Gastroesophageal sphincter (tissue), 4 donors: Measurements from ENCODE around the gene AZGP1. TPM values are rescaled to one million over a fixed set of nuclear protein-coding genes. Genes with fewer than 3 reads are reported as not detected.

Source experiments
- ATAC-seq: fragments of 150-250 bp; one replicate; pipeline ENCODE4 v1.9.1; 2016; ENCODE audit warnings: mild to moderate bottlenecking, moderate library complexity
- H3K27ac ChIP-seq, 4 donors: fragments of 200-600 bp; sonication (generic) in 3 of 4; 1 replicate in 3 of 4; 2 replicates in 1 of 4; pipeline ENCODE4 v1.5.1; 2016 to 2019
- H3K27me3 ChIP-seq: fragments of 200-600 bp; sonication (generic); one replicate; pipeline ENCODE4 v1.5.1; 2019
- H3K36me3 ChIP-seq, 2 donors: fragments of 200-600 bp; sonication (generic); one replicate each; pipeline ENCODE4 v1.5.1; 2019; ENCODE audit warnings: control low read depth in 1 of 2
- H3K4me1 ChIP-seq, 3 donors: fragments of 200-600 bp; sonication (generic); 1 replicate in 2 of 3; 2 replicates in 1 of 3; pipeline ENCODE4 v1.5.1; 2016 to 2019; ENCODE audit warnings: control low read depth in 2 of 3
- H3K4me3 ChIP-seq, 2 donors: fragments of 200-600 bp; sonication (generic); one replicate each; pipeline ENCODE4 v1.5.1; 2019; ENCODE audit warnings: mild to moderate bottlenecking in 1 of 2, moderate library complexity in 1 of 2
- H3K9me3 ChIP-seq, 3 donors: fragments of 200-600 bp; sonication (generic); one replicate each; pipeline ENCODE4 v1.5.1; 2017 to 2019; ENCODE audit warnings: control low read depth in 2 of 3
- EP300 ChIP-seq: sonication (generic); formaldehyde crosslinking; IDR thresholded peaks from one replicate; pipeline ENCODE4 v1.6.1; 2017; ENCODE audit warnings: antibody characterized with exemption, mild to moderate bottlenecking
- POLR2A ChIP-seq, 2 donors: fragments of 450-650 bp; IDR thresholded peaks; one replicate each; pipeline ENCODE4 v1.6.1; 2017; ENCODE audit warnings: antibody characterized with exemption in 2 of 2, mild to moderate bottlenecking in 2 of 2, moderate library complexity in 1 of 2
- POLR2AphosphoS5 ChIP-seq: sonication (generic); formaldehyde crosslinking; IDR thresholded peaks from one replicate; pipeline ENCODE4 v1.6.1; 2017; ENCODE audit warnings: antibody characterized with exemption
- WGBS, 2 donors: methylation state at CpG; one replicate each; pipeline ENCODE4 v1.1.5; 2018; ENCODE audit warnings: low coverage in 1 of 2; 5-methylcytosine and 5-hydroxymethylcytosine counted together
- small RNA-seq, 4 donors: library from RNA; depleted of rRNA; stranded (forward); fragments of <200 nt; gene quantifications; one replicate each; pipeline ENCODE3, GENCODE V24; 2016
- total RNA-seq, 4 donors: library from RNA; depleted of rRNA; stranded (reverse); fragments of >200 nt; gene quantifications; one replicate each; pipeline ENCODE4 v1.1.0, GENCODE V29; 2016
- TF ChIP-seq, protein P1 (sequence below), 4 experiments: fragments of 200-600 bp in 2 of 4; fragments of 450-650 bp in 2 of 4; sonication (generic) in 1 of 4; IDR thresholded peaks; one replicate each; pipeline ENCODE4 v1.5.1; 2017 to 2019; ENCODE audit warnings: antibody characterized with exemption in 4 of 4, mild to moderate bottlenecking in 2 of 4, moderate library complexity in 2 of 4

The AZGP1 gene
- total RNA-seq, 4 donors from 2014 or later: 1.5 to 128 (median 4.5) TPM

- no peak for ATAC-seq
- Histone ChIP-seq H3K27me3 (peaks cover under 1% of the 10 kb centered on the region), H3K4me3 (no peak overlapping the region), H3K9me3 (no peaks in the 10 kb centered on the region), H3K4me1 (peaks cover 1 to 19% (median 1%) of the 10 kb centered on the region in 3 donors), H3K36me3 (peaks cover 0 to 8% of the 10 kb centered on the region in 2 donors), H3K27ac (no peak overlapping the region)
- WGBS, 2 donors: 90 to 96% methylated on average over 2 to 3 of the region's 3 CpGs
- no peak for TF ChIP-seq EP300
- TF ChIP-seq POLR2AphosphoS5: no peak
- no peak for TF ChIP-seq POLR2A (IDR thresholded peaks at IDR 0.05)
- TF ChIP-seq, protein P1, sequence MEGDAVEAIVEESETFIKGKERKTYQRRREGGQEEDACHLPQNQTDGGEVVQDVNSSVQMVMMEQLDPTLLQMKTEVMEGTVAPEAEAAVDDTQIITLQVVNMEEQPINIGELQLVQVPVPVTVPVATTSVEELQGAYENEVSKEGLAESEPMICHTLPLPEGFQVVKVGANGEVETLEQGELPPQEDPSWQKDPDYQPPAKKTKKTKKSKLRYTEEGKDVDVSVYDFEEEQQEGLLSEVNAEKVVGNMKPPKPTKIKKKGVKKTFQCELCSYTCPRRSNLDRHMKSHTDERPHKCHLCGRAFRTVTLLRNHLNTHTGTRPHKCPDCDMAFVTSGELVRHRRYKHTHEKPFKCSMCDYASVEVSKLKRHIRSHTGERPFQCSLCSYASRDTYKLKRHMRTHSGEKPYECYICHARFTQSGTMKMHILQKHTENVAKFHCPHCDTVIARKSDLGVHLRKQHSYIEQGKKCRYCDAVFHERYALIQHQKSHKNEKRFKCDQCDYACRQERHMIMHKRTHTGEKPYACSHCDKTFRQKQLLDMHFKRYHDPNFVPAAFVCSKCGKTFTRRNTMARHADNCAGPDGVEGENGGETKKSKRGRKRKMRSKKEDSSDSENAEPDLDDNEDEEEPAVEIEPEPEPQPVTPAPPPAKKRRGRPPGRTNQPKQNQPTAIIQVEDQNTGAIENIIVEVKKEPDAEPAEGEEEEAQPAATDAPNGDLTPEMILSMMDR (IDR thresholded peaks at IDR 0.05): no peak
Measured at GRCh38 chr7:99923200-99923599, 52.6 kb downstream of the AZGP1 start.

GRCh38 chr7:99920149-99920548 is 55.7 kb downstream of the AZGP1 start:
- no peaks in the 10 kb centered on the region for H3K27me3 ChIP-seq
- peaks cover 14 to 49% (median 18%) of the 10 kb centered on the region in 3 donors for H3K4me1 ChIP-seq
- TF ChIP-seq, protein P1 (IDR thresholded peaks at IDR 0.05): no peak
- TF ChIP-seq POLR2AphosphoS5: no peak
- TF ChIP-seq POLR2A (IDR thresholded peaks at IDR 0.05): no peak
- TF ChIP-seq EP300: no peak
- peak overlapping the region; percentile 78 to 98 (median 93) for H3K27ac ChIP-seq
- whole genome bisulfite sequencing, 2 donors: 86 to 90% methylated on average over 3 of the region's 3 CpGs
- H3K4me3 ChIP-seq: peak overlapping the region; percentile 54 to 86
- H3K36me3 ChIP-seq: peaks cover 0 to 30% of the 10 kb centered on the region in 2 donors
- H3K9me3 ChIP-seq: no peaks in the 10 kb centered on the region
- ATAC-seq: no peak

GRCh38 chr7:99919814-99920112 is 56.1 kb downstream of the AZGP1 start:
- H3K36me3 ChIP-seq: peaks cover 0 to 34% of the 10 kb centered on the region in 2 donors
- H3K4me1 ChIP-seq: peaks cover 14 to 53% (median 18%) of the 10 kb centered on the region in 3 donors
- no peaks in the 10 kb centered on the region for H3K27me3 ChIP-seq
- peak overlapping the region; percentile 54 to 86 for H3K4me3 ChIP-seq
- 24% methylated on average over 3 of the region's 4 CpGs; no CpG with 5 or more reads in 1 of the 2 donors for WGBS, 2 donors
- no peak for ATAC-seq
- peak overlapping the region; percentile 78 to 98 (median 93) for H3K27ac ChIP-seq
- no peak for TF ChIP-seq POLR2A (IDR thresholded peaks at IDR 0.05)
- TF ChIP-seq, protein P1 (IDR thresholded peaks at IDR 0.05): no peak
- no peak for TF ChIP-seq EP300
- no peak for TF ChIP-seq POLR2AphosphoS5
- H3K9me3 ChIP-seq: no peaks in the 10 kb centered on the region

- H3K27ac ChIP-seq: peak within 1 kb of the TSS; percentile 78 to 98 (median 93)
- WGBS, 2 donors: 3% methylated on average over 5 of the region's 81 CpGs; no CpG with 5 or more reads in 1 of the 2 donors
- peak; percentile 96 for TF ChIP-seq POLR2AphosphoS5
- no peak for TF ChIP-seq EP300
- TF ChIP-seq, protein P1 (IDR thresholded peaks at IDR 0.05): peak in 1 of 4 experiments; percentile 48
- TF ChIP-seq POLR2A (IDR thresholded peaks at IDR 0.05): peak; percentile 85 to 91
- peaks cover 14 to 59% (median 18%) of the 10 kb centered on the region in 3 donors for H3K4me1 ChIP-seq
- H3K4me3 ChIP-seq: peak within 1 kb of the TSS; percentile 54 to 86
- ATAC-seq: peak; percentile 99
- H3K36me3 ChIP-seq: peaks cover 0 to 39% of the 10 kb centered on the region in 2 donors
- H3K9me3 ChIP-seq: no peaks in the 10 kb centered on the region
- H3K27me3 ChIP-seq: no peaks in the 10 kb centered on the region
Measured at GRCh38 chr7:99918959-99919813, 56.6 kb downstream of the AZGP1 start, which contains the start of gene TRIM4. TSS of gene TRIM4 (minus strand) at chr7:99919530. CDS start at chr7:99919401, 129 bp downstream.

Small RNA genes lying within 50 kb of the gene (small RNA-seq; reads per million reads assigned to genes)
- gene RF00019: 0 reads per million in 4 donors
- gene RF00561: 0 reads per million in 4 donors

Other genes with a start within 250 kb of the AZGP1 start
- gene CYP3A7, start 240.8 kb downstream of the AZGP1 start, total RNA-seq: not detected
- not detected for gene CYP3A4, start 191.8 kb downstream of the AZGP1 start, total RNA-seq
- gene CYP3A43, start 148.0 kb downstream of the AZGP1 start, total RNA-seq: not detected
- gene OR2AE1, start 99.0 kb downstream of the AZGP1 start, total RNA-seq: not detected
- 10 to 100 TPM; 25.3 to 32.2 (median 29.5) TPM for gene TRIM4, start 56.5 kb downstream of the AZGP1 start, total RNA-seq
- gene GJC3, start 46.4 kb downstream of the AZGP1 start, total RNA-seq: under 1 TPM in 1 of 4 donors, not detected in 3; 0.62 TPM
- gene ZKSCAN1, start 39.6 kb upstream of the AZGP1 start, total RNA-seq: 10 to 100 TPM; 31.6 to 35.5 (median 31.7) TPM
- gene ZSCAN21, start 73.7 kb upstream of the AZGP1 start, total RNA-seq: 10 to 100 TPM; 14.0 to 21.9 (median 20.9) TPM
- 10 to 100 TPM; 18.9 to 30.2 (median 20.6) TPM for gene ZNF3, start 105.7 kb upstream of the AZGP1 start, total RNA-seq
- gene COPS6, start 112.9 kb upstream of the AZGP1 start, total RNA-seq: 10 to 100 TPM; 40.7 to 83.6 (median 62.9) TPM
- 10 to 100 TPM; 30.7 to 52.0 (median 45.1) TPM for gene MCM7, start 125.4 kb upstream of the AZGP1 start, total RNA-seq
- gene AP4M1, start 125.6 kb upstream of the AZGP1 start, total RNA-seq: 10 to 100 TPM; 21.8 to 29.3 (median 24.7) TPM
- 100 to 1,000 TPM in 1 of 4 donors, 10 to 100 TPM in 3; 36.3 to 107 (median 68.7) TPM for gene TAF6, start 143.3 kb upstream of the AZGP1 start, total RNA-seq
- gene CNPY4, start 143.6 kb upstream of the AZGP1 start, total RNA-seq: 10 to 100 TPM; 13.0 to 21.0 (median 14.8) TPM
- gene MBLAC1, start 150.9 kb upstream of the AZGP1 start, total RNA-seq: 1 to 10 TPM; 4.8 to 8.1 (median 6.6) TPM
- 100 to 1,000 TPM; 109 to 228 (median 148) TPM for gene LAMTOR4, start 172.9 kb upstream of the AZGP1 start, total RNA-seq
- 1 to 10 TPM; 3.0 to 7.8 (median 7.3) TPM for gene TRAPPC14, start 182.7 kb upstream of the AZGP1 start, total RNA-seq
- 1 to 10 TPM; 2.0 to 3.6 (median 2.8) TPM for gene GAL3ST4, start 192.6 kb upstream of the AZGP1 start, total RNA-seq
- 1 to 10 TPM in 3 of 4 donors, under 1 TPM in 1; 0.39 to 3.4 (median 2.0) TPM for gene GPC2, start 201.3 kb upstream of the AZGP1 start, total RNA-seq
- gene STAG3, start 201.9 kb upstream of the AZGP1 start, total RNA-seq: under 1 TPM in 1 of 4 donors, not detected in 3; 0.47 TPM
- gene PVRIG, start 243.9 kb upstream of the AZGP1 start, total RNA-seq: under 1 TPM in 1 of 4 donors, not detected in 3; 0.27 TPM